ENCODE results near the gene NANS.
"Not testable (repeated sequence)": the region's sequence is repeated elsewhere in the genome, so short reads cannot be mapped to it uniquely, and the experiment has no call there.

The NANS gene

GRCh38 chr9:98056269-98057137, at the start of gene NANS:
Gene NANS, plus strand, starts transcription at chr9:98056732. Its CDS starts 77 bp downstream, at chr9:98056809.
- in situ Hi-C loops (cut with MboI; ENCODE audit: low sequenced_read_pairs) = no loop called here

GRCh38 chr9:98007251-98007928, 49.1 kb upstream of the NANS start:
- in situ Hi-C loops (cut with MboI; ENCODE audit: low sequenced_read_pairs) = no loop called here

- in situ Hi-C loops (cut with MboI; ENCODE audit: low sequenced_read_pairs) = no loop called here
Observed at GRCh38 chr9:98008764-98009163, 47.8 kb upstream of the NANS start.

GRCh38 chr9:98009437-98009836, 47.1 kb upstream of the NANS start:
- in situ Hi-C loops (cut with MboI; ENCODE audit: low sequenced_read_pairs) = no loop called here

GRCh38 chr9:98009936-98010335, 46.6 kb upstream of the NANS start:
- in situ Hi-C loops (cut with MboI; ENCODE audit: low sequenced_read_pairs) = no loop called here

- in situ Hi-C loops (cut with MboI; ENCODE audit: low sequenced_read_pairs) = no loop called here
Observed at GRCh38 chr9:98010445-98010844, 46.1 kb upstream of the NANS start.

GRCh38 chr9:98011122-98011521, 45.4 kb upstream of the NANS start:
- in situ Hi-C loops (cut with MboI; ENCODE audit: low sequenced_read_pairs) = no loop called here

GRCh38 chr9:98016137-98016680, 40.3 kb upstream of the NANS start:
- in situ Hi-C loops (cut with MboI; ENCODE audit: low sequenced_read_pairs) = no loop called here

- in situ Hi-C loops (cut with MboI; ENCODE audit: low sequenced_read_pairs) = no loop called here
Observed at GRCh38 chr9:98017306-98017705, 39.2 kb upstream of the NANS start.

- in situ Hi-C loops (cut with MboI; ENCODE audit: low sequenced_read_pairs) = no loop called here
Observed at GRCh38 chr9:98018347-98018746, 38.2 kb upstream of the NANS start.

GRCh38 chr9:98019098-98019497, 37.4 kb upstream of the NANS start:
- in situ Hi-C loops (cut with MboI; ENCODE audit: low sequenced_read_pairs) = no loop called here

- in situ Hi-C loops (cut with MboI; ENCODE audit: low sequenced_read_pairs) = not testable (repeated sequence)
Observed at GRCh38 chr9:98019869-98020268, 36.7 kb upstream of the NANS start.

GRCh38 chr9:98020476-98021145, 35.9 kb upstream of the NANS start:
- in situ Hi-C loops (cut with MboI; ENCODE audit: low sequenced_read_pairs) = no loop called here

- in situ Hi-C loops (cut with MboI; ENCODE audit: low sequenced_read_pairs) = no loop called here
Observed at GRCh38 chr9:98021306-98022040, 35.1 kb upstream of the NANS start.

GRCh38 chr9:98022447-98022846, 34.1 kb upstream of the NANS start:
- in situ Hi-C loops (cut with MboI; ENCODE audit: low sequenced_read_pairs) = no loop called here

GRCh38 chr9:98024702-98025101, 31.8 kb upstream of the NANS start:
- in situ Hi-C loops (cut with MboI; ENCODE audit: low sequenced_read_pairs) = no loop called here

- in situ Hi-C loops (cut with MboI; ENCODE audit: low sequenced_read_pairs) = no loop called here
Observed at GRCh38 chr9:98031169-98031568, 25.4 kb upstream of the NANS start.

- in situ Hi-C loops (cut with MboI; ENCODE audit: low sequenced_read_pairs) = no loop called here
Observed at GRCh38 chr9:98031935-98032334, 24.6 kb upstream of the NANS start.

GRCh38 chr9:98034593-98035546, 21.7 kb upstream of the NANS start:
- in situ Hi-C loops (cut with MboI; ENCODE audit: low sequenced_read_pairs) = no loop called here

GRCh38 chr9:98037357-98037756, 19.2 kb upstream of the NANS start:
- in situ Hi-C loops (cut with MboI; ENCODE audit: low sequenced_read_pairs) = no loop called here
